Measurements from ENCODE around the gene TAP1.

TAP1 gene

GRCh38 chr6:32835167-32835893, 18.2 kb downstream of the TAP1 start:
- no peak for TF ChIP-seq CTCF (IDR thresholded peaks at IDR 0.05; ENCODE audit: borderline replicate concordance, control extremely low read depth, extremely low read depth, insufficient read depth, missing control alignments)
- DNase-seq (ENCODE audit: low spot score), result no peak
- in situ Hi-C loops (cut with MboI; ENCODE audit: low sequenced_read_pairs, unreplicated experiment), result no loop called here

GRCh38 chr6:32833664-32834063, 19.8 kb downstream of the TAP1 start:
- DNase-seq (ENCODE audit: low spot score), result no peak
- TF ChIP-seq CTCF (IDR thresholded peaks at IDR 0.05; ENCODE audit: borderline replicate concordance, control extremely low read depth, extremely low read depth, insufficient read depth, missing control alignments), result no peak
- in situ Hi-C loops (cut with MboI; ENCODE audit: low sequenced_read_pairs, unreplicated experiment), result no loop called here

- no peak for TF ChIP-seq CTCF (IDR thresholded peaks at IDR 0.05; ENCODE audit: borderline replicate concordance, control extremely low read depth, extremely low read depth, insufficient read depth, missing control alignments)
- in situ Hi-C loops (cut with MboI; ENCODE audit: low sequenced_read_pairs, unreplicated experiment), result no loop called here
- no peak for DNase-seq (ENCODE audit: low spot score)
Observed at GRCh38 chr6:32832535-32832934, 21.0 kb downstream of the TAP1 start.

- in situ Hi-C loops (cut with MboI; ENCODE audit: low sequenced_read_pairs, unreplicated experiment), result no loop called here
- no peak for TF ChIP-seq CTCF (IDR thresholded peaks at IDR 0.05; ENCODE audit: borderline replicate concordance, control extremely low read depth, extremely low read depth, insufficient read depth, missing control alignments)
- no peak for DNase-seq (ENCODE audit: low spot score)
Observed at GRCh38 chr6:32830936-32831335, 22.6 kb downstream of the TAP1 start.

- DNase-seq (ENCODE audit: low spot score), result no peak
- in situ Hi-C loops (cut with MboI; ENCODE audit: low sequenced_read_pairs, unreplicated experiment), result no loop called here
- TF ChIP-seq CTCF (IDR thresholded peaks at IDR 0.05; ENCODE audit: borderline replicate concordance, control extremely low read depth, extremely low read depth, insufficient read depth, missing control alignments), result no peak
Observed at GRCh38 chr6:32830017-32830416, 23.5 kb downstream of the TAP1 start.

- in situ Hi-C loops (cut with MboI; ENCODE audit: low sequenced_read_pairs, unreplicated experiment), result no loop called here
- TF ChIP-seq CTCF (IDR thresholded peaks at IDR 0.05; ENCODE audit: borderline replicate concordance, control extremely low read depth, extremely low read depth, insufficient read depth, missing control alignments), result no peak
- no peak for DNase-seq (ENCODE audit: low spot score)
Observed at GRCh38 chr6:32829495-32829894, 24.0 kb downstream of the TAP1 start.

Data from GM13976 (cell line).